PC-3 (cell line): ENCODE results near the gene PTCHD4. TPM values are rescaled to one million over a fixed set of nuclear protein-coding genes. Genes with fewer than 3 reads are reported as not detected.
A peak's percentile ranks its signal among the peaks of the same experiment; 100 is the strongest.

Experiments used
- ATAC-seq: fragments of 200-7000 bp; cut with Tn5 transposase; 2 replicates; pipeline ENCODE4 v1.9.1; 2020; ENCODE audit warnings: mild to moderate bottlenecking, moderate library complexity
- BruUV-seq: library from RNA; stranded (reverse); fragments of 400-500 nt; replicated peaks from 2 replicates; lab custom pipeline; 2021; lab: Mats Ljungman, UMichigan
- CTCF ChIA-PET: fragments of 300-600 bp; sonication (Branson Sonifier 250); formaldehyde crosslinking; loops from one replicate; lab custom pipeline; 2022; ENCODE audit warnings: antibody characterized with exemption; lab: Charles Lee
- POLR2A ChIA-PET: fragments of 300-600 bp; sonication (Branson Sonifier 250); formaldehyde crosslinking; loops from one replicate; lab custom pipeline; 2022; ENCODE audit warnings: antibody characterized with exemption; ENCODE audit not compliant: unreplicated experiment; lab: Charles Lee
- DNase-seq: peaks from one replicate; pipeline ENCODE4 v3.0.0-alpha.2; 2015
- H2AFZ ChIP-seq: fragments of 300-600 bp; sonication (generic); 2 replicates; pipeline ENCODE4 v1.6.0; 2016; ENCODE audit warnings: antibody characterized with exemption, low read length
- H3F3A ChIP-seq: fragments of 300-600 bp; sonication (generic); one replicate; pipeline ENCODE4 v1.6.0; 2017; ENCODE audit warnings: antibody characterized with exemption, low read length, control low read depth, mild to moderate bottlenecking; ENCODE audit not compliant: unreplicated experiment
- H3K27ac ChIP-seq: fragments of 300-600 bp; sonication (generic); 2 replicates; pipeline ENCODE4 v1.5.1; 2016; ENCODE audit warnings: mild to moderate bottlenecking, low read length
- H3K27me3 ChIP-seq: fragments of 300-600 bp; sonication (generic); 2 replicates; pipeline ENCODE4 v1.6.1; 2016; ENCODE audit warnings: low read length, mixed read lengths
- H3K36me3 ChIP-seq: fragments of 300-600 bp; sonication (generic); 2 replicates; pipeline ENCODE4 v1.6.1; 2016; ENCODE audit warnings: low read depth, mixed run types, low read length, mixed read lengths
- H3K4me1 ChIP-seq: fragments of 300-600 bp; sonication (generic); 2 replicates; pipeline ENCODE4 v1.5.1; 2016; ENCODE audit warnings: low read length; ENCODE audit not compliant: insufficient read depth
- H3K4me2 ChIP-seq: fragments of 300-600 bp; sonication (generic); 2 replicates; pipeline ENCODE4 v1.6.0; 2016; ENCODE audit warnings: low read length
- H3K4me3 ChIP-seq: fragments of 300-600 bp; sonication (generic); 2 replicates; pipeline ENCODE4 v1.5.1; 2016; ENCODE audit warnings: mild to moderate bottlenecking, low read length, mixed read lengths
- H3K79me2 ChIP-seq: fragments of 300-600 bp; sonication (generic); 2 replicates; pipeline ENCODE4 v1.6.1; 2017; ENCODE audit warnings: low read length, mixed read lengths
- H3K9ac ChIP-seq: fragments of 300-600 bp; sonication (generic); 2 replicates; pipeline ENCODE4 v1.6.0; 2016; ENCODE audit warnings: mild to moderate bottlenecking, low read length
- H3K9me2 ChIP-seq: fragments of 300-600 bp; sonication (generic); replicated peaks from 2 replicates; pipeline ENCODE4 v1.6.1; 2016; ENCODE audit warnings: mixed run types, low read length, mixed read lengths
- H3K9me3 ChIP-seq: fragments of 300-600 bp; sonication (generic); 2 replicates; pipeline ENCODE4 v1.6.1; 2016; ENCODE audit warnings: low read length, mixed read lengths
- H4K20me1 ChIP-seq: fragments of 300-600 bp; sonication (generic); 2 replicates; pipeline ENCODE4 v1.6.1; 2016; ENCODE audit warnings: low read length, mixed read lengths
- CTCF ChIP-seq: fragments of 300-600 bp; sonication (generic); conservative IDR thresholded peaks from 2 replicates; pipeline ENCODE4 v1.5.1; 2017; ENCODE audit warnings: antibody characterized with exemption, low read depth, mild to moderate bottlenecking, low read length
- EZH2 ChIP-seq: fragments of 300-600 bp; sonication (generic); IDR thresholded peaks from one replicate; pipeline ENCODE4 v1.6.1; 2017; ENCODE audit warnings: antibody characterized with exemption, mild to moderate bottlenecking, low read length; ENCODE audit not compliant: unreplicated experiment
- EZH2phosphoT487 ChIP-seq: fragments of 300-600 bp; sonication (generic); IDR thresholded peaks from 2 replicates; pipeline ENCODE4 v1.6.1; 2018; ENCODE audit warnings: mild to moderate bottlenecking, antibody characterized with exemption, low read length, borderline replicate concordance
- intact Hi-C: fragments of 100-400 bp; cut with micrococcal nuclease; formaldehyde crosslinking; loops from 2 replicates; pipeline ENCODE4 v1.9.0; 2023
- total RNA-seq: library from RNA; depleted of rRNA; stranded (reverse); fragments of >200 nt; gene quantifications from 2 replicates; pipeline ENCODE4 v1.2.3, GENCODE V29; 2014

PTCHD4 gene
- total RNA-seq, 1 experiment from 2014 or later: not detected

- no peak overlapping the region for H3K27ac ChIP-seq
- no peak for TF ChIP-seq EZH2
- TF ChIP-seq CTCF: no peak
- no peak for TF ChIP-seq EZH2phosphoT487
- H3K4me2 ChIP-seq: 0 out of 2 replicates have a peak overlapping the region, but pooled peaks have one; percentile 6
- H2AFZ ChIP-seq: no peak overlapping the region
- no peaks in the 10 kb centered on the region for H3F3A ChIP-seq
- BruUV-seq: no TSS peak
- POLR2A ChIA-PET: no interaction called here
- H4K20me1 ChIP-seq: no peaks in the 10 kb centered on the region
- intact Hi-C loops: no loop called here
- no peak overlapping the region for H3K9ac ChIP-seq
- H3K9me3 ChIP-seq: no peaks in the 10 kb centered on the region
- ATAC-seq (peak; percentile 93), DNase-seq (peak; percentile 74)
- H3K27me3 ChIP-seq: no peaks in the 10 kb centered on the region
- H3K9me2 ChIP-seq: 0 out of 2 replicates have a peak, but pooled peaks cover 3% of the 10 kb centered on the region
- no peaks in the 10 kb centered on the region for H3K79me2 ChIP-seq
- H3K36me3 ChIP-seq: no peaks in the 10 kb centered on the region
- peaks cover 10% of the 10 kb centered on the region; the same call in 1 of the 2 replicates for H3K4me1 ChIP-seq
- CTCF ChIA-PET: interaction anchor here (0.7 kb wide), 1 partner anchor 440 kb away, joined by 5 read pairs; no protein-coding TSS in a partner anchor
- no peak overlapping the region for H3K4me3 ChIP-seq
Measured at GRCh38 chr6:48101290-48101689, 9.7 kb downstream of the PTCHD4 start.

GRCh38 chr6:48100588-48100895, 10.5 kb downstream of the PTCHD4 start:
- peaks cover 10% of the 10 kb centered on the region; the same call in 1 of the 2 replicates for H3K4me1 ChIP-seq
- DNase-seq: no peak
- 0 out of 2 replicates have a peak, but pooled peaks cover 3% of the 10 kb centered on the region for H3K9me2 ChIP-seq
- H3F3A ChIP-seq: no peaks in the 10 kb centered on the region
- no peaks in the 10 kb centered on the region for H3K79me2 ChIP-seq
- no peak overlapping the region for H3K9ac ChIP-seq
- TF ChIP-seq CTCF (no peak), EZH2phosphoT487 (no peak)
- no peak overlapping the region for H3K4me2 ChIP-seq
- ATAC-seq: no peak
- no peaks in the 10 kb centered on the region for H4K20me1 ChIP-seq
- BruUV-seq: no TSS peak
- no peak overlapping the region for H3K27ac ChIP-seq
- H3K27me3 ChIP-seq: no peaks in the 10 kb centered on the region
- no peaks in the 10 kb centered on the region for H3K9me3 ChIP-seq
- no peak overlapping the region for H3K4me3 ChIP-seq
- intact Hi-C loops: no loop called here
- CTCF ChIA-PET: no interaction called here
- no peak overlapping the region for H2AFZ ChIP-seq
- POLR2A ChIA-PET: no interaction called here
- H3K36me3 ChIP-seq: no peaks in the 10 kb centered on the region

GRCh38 chr6:48099713-48100587, 11.0 kb downstream of the PTCHD4 start:
- no TSS peak for BruUV-seq
- H2AFZ ChIP-seq: no peak overlapping the region

More at GRCh38 chr6:48099713-48100587, 11.0 kb downstream of the PTCHD4 start:
- H4K20me1 ChIP-seq: no peaks in the 10 kb centered on the region
- H3K27ac ChIP-seq: no peak overlapping the region
- DNase-seq (no peak), ATAC-seq (no peak)
- H3K9me2 ChIP-seq: 0 out of 2 replicates have a peak, but pooled peaks cover 3% of the 10 kb centered on the region
- ChIA-PET CTCF (no interaction called here), POLR2A (no interaction called here)
- no peaks in the 10 kb centered on the region for H3K27me3 ChIP-seq
- H3K4me1 ChIP-seq: peaks cover 10% of the 10 kb centered on the region; the same call in 1 of the 2 replicates
- H3K4me2 ChIP-seq: no peak overlapping the region
- no peaks in the 10 kb centered on the region for H3K36me3 ChIP-seq
- intact Hi-C loops: no loop called here
- TF ChIP-seq CTCF (no peak), EZH2phosphoT487 (no peak), EZH2 (no peak)
- H3K4me3 ChIP-seq: no peak overlapping the region
- H3K9ac ChIP-seq: no peak overlapping the region
- no peaks in the 10 kb centered on the region for H3F3A ChIP-seq
- H3K9me3 ChIP-seq: no peaks in the 10 kb centered on the region
- H3K79me2 ChIP-seq: no peaks in the 10 kb centered on the region
